ENCODE measurements around the gene DYNLRB1.

DNA sequence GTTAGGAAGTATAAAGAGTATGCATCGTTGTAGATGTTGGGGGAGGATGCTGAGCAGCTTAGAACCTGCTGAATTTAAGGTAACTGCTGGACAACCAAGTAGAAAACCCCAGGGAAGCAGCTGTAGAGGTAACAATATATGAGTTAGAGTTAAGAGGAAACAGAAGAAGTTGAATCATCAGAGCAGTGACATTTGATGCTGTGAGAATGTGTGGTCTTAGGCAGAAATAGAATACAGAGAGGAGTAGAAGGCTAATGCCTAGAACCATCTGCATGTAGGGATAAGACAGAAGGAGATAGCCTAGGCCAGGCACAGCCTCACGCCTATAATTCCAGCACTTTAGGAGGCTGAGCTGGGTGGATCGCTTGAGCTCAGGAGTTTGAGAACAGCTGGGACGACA, 22.6 kb upstream of the DYNLRB1 start:
- TF ChIP-seq POLR2A (IDR thresholded peaks at IDR 0.05), result no peak
- TF ChIP-seq, protein P1, sequence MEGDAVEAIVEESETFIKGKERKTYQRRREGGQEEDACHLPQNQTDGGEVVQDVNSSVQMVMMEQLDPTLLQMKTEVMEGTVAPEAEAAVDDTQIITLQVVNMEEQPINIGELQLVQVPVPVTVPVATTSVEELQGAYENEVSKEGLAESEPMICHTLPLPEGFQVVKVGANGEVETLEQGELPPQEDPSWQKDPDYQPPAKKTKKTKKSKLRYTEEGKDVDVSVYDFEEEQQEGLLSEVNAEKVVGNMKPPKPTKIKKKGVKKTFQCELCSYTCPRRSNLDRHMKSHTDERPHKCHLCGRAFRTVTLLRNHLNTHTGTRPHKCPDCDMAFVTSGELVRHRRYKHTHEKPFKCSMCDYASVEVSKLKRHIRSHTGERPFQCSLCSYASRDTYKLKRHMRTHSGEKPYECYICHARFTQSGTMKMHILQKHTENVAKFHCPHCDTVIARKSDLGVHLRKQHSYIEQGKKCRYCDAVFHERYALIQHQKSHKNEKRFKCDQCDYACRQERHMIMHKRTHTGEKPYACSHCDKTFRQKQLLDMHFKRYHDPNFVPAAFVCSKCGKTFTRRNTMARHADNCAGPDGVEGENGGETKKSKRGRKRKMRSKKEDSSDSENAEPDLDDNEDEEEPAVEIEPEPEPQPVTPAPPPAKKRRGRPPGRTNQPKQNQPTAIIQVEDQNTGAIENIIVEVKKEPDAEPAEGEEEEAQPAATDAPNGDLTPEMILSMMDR (IDR thresholded peaks at IDR 0.05), result no peak
